Brain pericyte (primary cell): Measurements from ENCODE around the gene ACAD9.

Experiments
- DNase-seq: peaks from one replicate; pipeline ENCODE4 v3.0.0-alpha.2; 2012; ENCODE audit warnings: low read depth, low spot score

ACAD9 gene

GRCh38 chr3:128933922-128934253 lies 54.5 kb downstream of the ACAD9 start:
- DNase-seq: no peak

DNA sequence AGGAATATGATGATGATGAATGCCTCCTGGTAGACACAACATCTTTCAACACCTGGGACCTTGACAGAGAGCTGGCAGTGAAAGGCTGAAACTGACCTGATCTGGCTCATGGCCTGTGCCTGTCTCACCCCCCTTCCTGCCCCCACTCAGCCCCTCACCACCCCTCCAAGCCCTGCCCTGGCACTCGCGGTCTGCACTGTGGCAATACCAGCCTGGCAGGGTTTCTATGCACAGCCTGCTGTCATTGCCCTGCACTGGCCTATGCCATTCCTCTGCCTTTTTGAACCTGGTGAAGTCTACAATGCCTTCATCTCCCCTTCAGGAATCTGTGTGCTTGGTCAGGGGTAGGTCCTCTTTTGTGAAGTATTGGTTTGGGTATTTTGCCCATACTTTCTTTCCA lies 56.5 kb downstream of the ACAD9 start:
- DNase-seq: no peak

GRCh38 chr3:128936341-128936740 lies 56.9 kb downstream of the ACAD9 start:
- no peak for DNase-seq

- no peak for DNase-seq
Observed at GRCh38 chr3:128940252-128940651, 60.8 kb downstream of the ACAD9 start.

DNA sequence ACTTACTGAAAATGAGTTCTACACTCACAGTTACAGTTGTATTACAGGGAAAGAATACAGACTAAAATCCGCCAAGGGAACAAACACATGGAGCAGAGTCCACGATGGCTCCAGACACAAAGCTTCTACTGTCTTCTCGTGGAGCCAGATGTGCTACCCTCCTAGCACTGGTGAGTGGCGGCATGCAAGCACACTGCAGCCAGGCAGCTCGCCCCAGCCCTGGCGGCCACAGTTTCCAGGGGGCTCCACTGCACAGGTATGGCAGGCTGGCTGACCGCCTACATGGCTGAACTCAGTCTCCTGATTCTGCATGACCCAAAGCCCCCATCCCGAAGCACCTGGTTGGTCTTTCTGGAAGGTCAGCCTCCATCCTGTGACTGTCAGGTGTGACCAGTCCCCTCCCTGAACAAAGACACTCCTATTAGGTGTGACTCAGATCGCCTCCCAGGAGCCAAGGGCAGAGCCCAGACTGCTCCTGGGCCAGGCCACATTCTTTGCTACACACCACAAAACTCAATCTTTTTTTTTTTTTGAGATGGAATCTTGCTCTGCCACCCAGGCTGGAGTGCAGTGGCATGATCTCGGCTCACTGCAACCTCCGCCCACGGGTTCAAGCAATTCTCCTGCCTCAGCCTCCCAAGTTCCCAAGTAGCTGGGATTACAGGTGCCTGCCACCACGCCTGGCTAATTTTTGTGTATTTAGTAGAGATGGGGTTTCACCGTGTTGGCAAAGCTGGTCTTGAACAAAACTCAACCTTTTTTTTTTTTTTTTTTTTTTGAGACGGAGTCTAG lies 62.9 kb downstream of the ACAD9 start:
- no peak for DNase-seq

- DNase-seq: no peak
Observed at GRCh38 chr3:128945041-128945877, 65.8 kb downstream of the ACAD9 start.

DNA sequence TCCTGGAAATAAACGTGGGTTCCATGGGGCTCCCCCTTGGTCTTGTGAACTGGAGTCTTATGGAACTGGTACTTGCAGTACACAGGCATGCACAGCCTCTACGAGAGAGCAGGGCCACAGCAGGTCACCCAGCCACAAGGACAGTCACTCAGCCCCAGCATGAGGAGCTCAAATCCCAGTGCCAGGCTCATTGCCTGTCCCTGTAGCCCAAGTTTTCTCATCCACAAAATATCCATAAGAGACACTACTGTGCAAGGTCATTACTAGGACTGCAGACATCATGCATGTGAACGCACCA lies 66.4 kb downstream of the ACAD9 start:
- no peak for DNase-seq

DNA sequence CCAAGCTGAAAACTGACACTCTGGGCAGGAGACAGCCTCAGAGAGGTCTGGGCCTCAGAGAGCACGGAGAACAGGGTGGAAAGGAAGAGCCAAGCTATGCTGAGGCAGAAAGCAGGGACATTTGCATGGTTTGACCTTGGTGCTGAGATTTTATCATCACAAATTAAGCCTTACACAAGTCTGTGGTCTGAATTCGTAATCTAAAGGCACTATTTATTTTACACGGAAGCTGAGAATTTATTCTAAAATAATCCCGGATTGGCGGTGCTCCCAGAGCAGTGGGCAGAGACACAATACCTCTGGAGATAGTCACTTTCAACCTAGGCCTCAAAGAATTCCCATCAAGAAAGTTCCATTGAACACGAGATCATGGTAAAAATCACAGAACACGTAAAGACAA lies 67.0 kb downstream of the ACAD9 start:
- DNase-seq: no peak

GRCh38 chr3:128949158-128949557 lies 69.7 kb downstream of the ACAD9 start:
- no peak for DNase-seq

GRCh38 chr3:128950223-128950938 lies 71.0 kb downstream of the ACAD9 start:
- DNase-seq: no peak

GRCh38 chr3:128956440-128956839 lies 77.0 kb downstream of the ACAD9 start:
- no peak for DNase-seq
